ACC112 (cell line): ENCODE measurements around the gene SH2B3.
A peak's percentile ranks its signal among the peaks of the same experiment; 100 is the strongest.

ENCODE experiments used
- H2AFZ ChIP-seq: fragments of 200-600 bp; sonication (generic); one replicate; pipeline ENCODE4 v1.6.0; 2017; ENCODE audit warnings: antibody characterized with exemption, low read length; ENCODE audit not compliant: unreplicated experiment
- H3K27ac ChIP-seq: fragments of 200-600 bp; sonication (generic); 2 replicates; pipeline ENCODE4 v1.5.1; 2014; ENCODE audit warnings: low read depth, mild to moderate bottlenecking, antibody characterized with exemption, low read length, moderate library complexity
- H3K27me3 ChIP-seq: fragments of 200-600 bp; sonication (generic); 2 replicates; pipeline ENCODE4 v1.6.1; 2014; ENCODE audit warnings: mild to moderate bottlenecking, antibody characterized with exemption, low read length, moderate library complexity, mixed read lengths; ENCODE audit not compliant: insufficient read depth
- H3K36me3 ChIP-seq: fragments of 200-600 bp; sonication (generic); 2 replicates; pipeline ENCODE4 v1.6.1; 2016; ENCODE audit warnings: mild to moderate bottlenecking, antibody characterized with exemption, low read length, moderate library complexity, mixed read lengths; ENCODE audit not compliant: insufficient read depth
- H3K4me1 ChIP-seq: fragments of 200-600 bp; sonication (generic); one replicate; pipeline ENCODE4 v1.6.1; 2016; ENCODE audit warnings: low read length, mixed read lengths; ENCODE audit not compliant: insufficient read depth, unreplicated experiment, control insufficient read depth
- H3K4me3 ChIP-seq: fragments of 200-600 bp; sonication (generic); 2 replicates; pipeline ENCODE4 v1.5.1; 2014; ENCODE audit warnings: mild to moderate bottlenecking, low read depth, low read length
- H3K79me2 ChIP-seq: fragments of 200-600 bp; sonication (generic); one replicate; pipeline ENCODE4 v1.6.0; 2016; ENCODE audit warnings: low read length; ENCODE audit not compliant: control insufficient read depth, unreplicated experiment, insufficient read depth

Gene SH2B3

GRCh38 chr12:111445726-111446581 lies 40.2 kb downstream of the SH2B3 start:
- H3K4me1 ChIP-seq, result peaks cover 56% of the 10 kb centered on the region
- no peak overlapping the region for H2AFZ ChIP-seq
- H3K27ac ChIP-seq, result peak overlapping the region; percentile 62
- peaks cover 9% of the 10 kb centered on the region for H3K36me3 ChIP-seq
- peaks cover 51% of the 10 kb centered on the region for H3K79me2 ChIP-seq
- H3K4me3 ChIP-seq, result no peak overlapping the region
- H3K27me3 ChIP-seq, result no peaks in the 10 kb centered on the region

GRCh38 chr12:111446631-111447570 lies 41.2 kb downstream of the SH2B3 start:
- H3K79me2 ChIP-seq, result peaks cover 42% of the 10 kb centered on the region
- no peak overlapping the region for H2AFZ ChIP-seq
- peak overlapping the region; percentile 62 for H3K27ac ChIP-seq
- H3K36me3 ChIP-seq, result peaks cover 12% of the 10 kb centered on the region
- no peaks in the 10 kb centered on the region for H3K27me3 ChIP-seq
- no peak overlapping the region for H3K4me3 ChIP-seq
- peaks cover 46% of the 10 kb centered on the region for H3K4me1 ChIP-seq

- Histone ChIP-seq H3K27me3 (no peaks in the 10 kb centered on the region), H3K36me3 (peaks cover 12% of the 10 kb centered on the region)
Observed at GRCh38 chr12:111447571-111448265, 42.0 kb downstream of the SH2B3 start.

GRCh38 chr12:111448266-111448830 lies 42.6 kb downstream of the SH2B3 start:
- peaks cover 27% of the 10 kb centered on the region for H3K79me2 ChIP-seq
- H3K27ac ChIP-seq, result peak overlapping the region; percentile 34; the same call in 1 of the 2 replicates
- H3K27me3 ChIP-seq, result no peaks in the 10 kb centered on the region
- H3K4me3 ChIP-seq, result no peak overlapping the region
- peaks cover 12% of the 10 kb centered on the region for H3K36me3 ChIP-seq
- H3K4me1 ChIP-seq, result peaks cover 33% of the 10 kb centered on the region
- no peak overlapping the region for H2AFZ ChIP-seq

More at GRCh38 chr12:111447571-111448265, 42.0 kb downstream of the SH2B3 start:
- Histone ChIP-seq H2AFZ (no peak overlapping the region), H3K4me1 (peaks cover 39% of the 10 kb centered on the region), H3K79me2 (peaks cover 34% of the 10 kb centered on the region), H3K4me3 (no peak overlapping the region), H3K27ac (no peak overlapping the region)

- no peak overlapping the region for H3K4me3 ChIP-seq
- no peak overlapping the region for H2AFZ ChIP-seq
- peaks cover 26% of the 10 kb centered on the region for H3K4me1 ChIP-seq
- peak overlapping the region; percentile 34 for H3K27ac ChIP-seq
- peaks cover 12% of the 10 kb centered on the region for H3K36me3 ChIP-seq
- H3K27me3 ChIP-seq, result no peaks in the 10 kb centered on the region
- peaks cover 24% of the 10 kb centered on the region for H3K79me2 ChIP-seq
Observed at GRCh38 chr12:111448846-111449790, 43.4 kb downstream of the SH2B3 start.

- Histone ChIP-seq H3K4me1 (peaks cover 22% of the 10 kb centered on the region), H3K27me3 (no peaks in the 10 kb centered on the region), H2AFZ (no peak overlapping the region), H3K79me2 (peaks cover 8% of the 10 kb centered on the region), H3K4me3 (no peak overlapping the region), H3K27ac (peak overlapping the region; percentile 60), H3K36me3 (peaks cover 12% of the 10 kb centered on the region)
Observed at GRCh38 chr12:111450676-111451075, 45.0 kb downstream of the SH2B3 start.

- Histone ChIP-seq H3K36me3 (peaks cover 12% of the 10 kb centered on the region), H2AFZ (no peak overlapping the region), H3K4me3 (no peak overlapping the region), H3K27me3 (no peaks in the 10 kb centered on the region), H3K27ac (peak overlapping the region; percentile 60), H3K79me2 (peaks cover 2% of the 10 kb centered on the region), H3K4me1 (peaks cover 20% of the 10 kb centered on the region)
Observed at GRCh38 chr12:111451232-111451631, 45.5 kb downstream of the SH2B3 start.

GRCh38 chr12:111451649-111452129 lies 46.0 kb downstream of the SH2B3 start:
- peaks cover 16% of the 10 kb centered on the region for H3K4me1 ChIP-seq
- H3K79me2 ChIP-seq, result no peaks in the 10 kb centered on the region
- H3K4me3 ChIP-seq, result no peak overlapping the region
- H2AFZ ChIP-seq, result no peak overlapping the region
- peak overlapping the region; percentile 60 for H3K27ac ChIP-seq
- peaks cover 11% of the 10 kb centered on the region for H3K36me3 ChIP-seq
- H3K27me3 ChIP-seq, result no peaks in the 10 kb centered on the region
